Smooth muscle cell (in vitro differentiated cells): ENCODE data around the gene LMF1. TPM values are rescaled to one million over a fixed set of nuclear protein-coding genes. Genes with fewer than 3 reads are reported as not detected.

Source experiments
- DNase-seq: peaks from one replicate; lab custom pipeline; 2025; ENCODE audit not compliant: unreplicated experiment; lab: John Stamatoyannopoulos, UW
- H2AFZ ChIP-seq: fragments of 200-600 bp; sonication (generic); 2 replicates; pipeline ENCODE4 v1.6.0; 2016; ENCODE audit warnings: antibody characterized with exemption, low read depth, mild to moderate bottlenecking
- H3F3A ChIP-seq: fragments of 200-600 bp; sonication (generic); 2 replicates; pipeline ENCODE4 v1.6.0; 2017; ENCODE audit warnings: antibody characterized with exemption, low read depth
- H3K27ac ChIP-seq: fragments of 200-600 bp; sonication (generic); 2 replicates; pipeline ENCODE4 v1.5.1; 2016; ENCODE audit warnings: low read depth, mild to moderate bottlenecking
- H3K27me3 ChIP-seq: fragments of 200-600 bp; sonication (generic); 2 replicates; pipeline ENCODE4 v1.6.1; 2016; ENCODE audit warnings: low read depth, mild to moderate bottlenecking
- H3K36me3 ChIP-seq: fragments of 200-600 bp; sonication (generic); 2 replicates; pipeline ENCODE4 v1.5.1; 2016; ENCODE audit warnings: low read depth
- H3K4me1 ChIP-seq: fragments of 200-600 bp; sonication (generic); 2 replicates; pipeline ENCODE4 v1.5.1; 2016; ENCODE audit warnings: low read depth
- H3K4me2 ChIP-seq: fragments of 200-600 bp; sonication (generic); 2 replicates; pipeline ENCODE4 v1.6.0; 2016; ENCODE audit warnings: mild to moderate bottlenecking
- H3K4me3 ChIP-seq: fragments of 200-600 bp; sonication (generic); 2 replicates; pipeline ENCODE4 v1.5.1; 2016; ENCODE audit warnings: mild to moderate bottlenecking
- H3K79me2 ChIP-seq: fragments of 200-600 bp; sonication (generic); 2 replicates; pipeline ENCODE4 v1.6.0; 2016; ENCODE audit warnings: low read depth, mild to moderate bottlenecking
- H3K9ac ChIP-seq: fragments of 200-600 bp; sonication (generic); 2 replicates; pipeline ENCODE4 v1.6.0; 2016; ENCODE audit warnings: low read depth
- H3K9me3 ChIP-seq: fragments of 200-600 bp; sonication (generic); replicated peaks from 2 replicates; pipeline ENCODE4 v1.5.1; 2016; ENCODE audit warnings: low read depth
- H4K20me1 ChIP-seq: fragments of 200-600 bp; sonication (generic); 2 replicates; pipeline ENCODE4 v1.6.0; 2016; ENCODE audit warnings: low read depth
- whole genome bisulfite sequencing: methylation state at CpG from one replicate; pipeline ENCODE4 v1.1.7; 2016; ENCODE audit warnings: low lambda C conversion rate; 5-methylcytosine and 5-hydroxymethylcytosine counted together
- polyA plus RNA-seq: library from polyadenylated mRNA; unstranded; fragments of >200 nt; fragmentation: Nextera tagmentation; extraction: Ambion mirVana; gene quantifications from 2 replicates; pipeline ENCODE4 v1.2.1, GENCODE V29; 2016
- total RNA-seq: library from RNA; depleted of rRNA; stranded (reverse); fragments of >200 nt; gene quantifications from 2 replicates; pipeline ENCODE4 v1.2.3, GENCODE V29; 2014
- TF ChIP-seq, protein P1 (sequence below): fragments of 200-600 bp; sonication (generic); IDR thresholded peaks from 2 replicates; pipeline ENCODE4 v1.5.1; 2017; ENCODE audit warnings: borderline replicate concordance, mild to moderate bottlenecking, antibody characterized with exemption; ENCODE audit not compliant: insufficient read depth, poor library complexity, severe bottlenecking

The LMF1 gene
- total and polyA plus RNA-seq, 2 experiments from 2014 or later = 25.3 to 29.8 TPM

DNA sequence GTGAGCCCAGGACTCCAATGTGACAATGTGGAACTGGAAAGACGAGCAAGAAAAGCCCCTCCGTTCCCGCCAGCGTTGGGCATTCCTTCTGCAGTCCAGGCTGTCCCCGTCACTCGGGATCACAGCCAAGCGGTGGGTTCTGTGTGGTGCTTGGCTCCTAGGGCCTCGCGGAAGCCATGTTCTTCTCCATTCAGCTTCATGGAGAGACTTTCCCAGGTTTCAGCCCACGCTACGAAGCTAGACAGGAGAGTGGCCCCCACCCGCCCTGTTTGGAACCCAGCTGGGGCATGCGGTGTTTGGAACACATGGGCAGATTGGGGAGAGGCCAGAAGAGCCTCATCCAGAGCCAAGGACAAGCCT, 5.8 kb downstream of the LMF1 start:
- H3K4me2 ChIP-seq = peak overlapping the region; percentile 38
- no peaks in the 10 kb centered on the region for H4K20me1 ChIP-seq
- H3F3A ChIP-seq = peaks cover 13% of the 10 kb centered on the region
- no peak overlapping the region for H3K9ac ChIP-seq
- no peaks in the 10 kb centered on the region for H3K9me3 ChIP-seq
- H3K79me2 ChIP-seq = no peaks in the 10 kb centered on the region
- DNase-seq = no peak
- no peak overlapping the region for H3K4me3 ChIP-seq
- 97% methylated on average over 13 of the region's 13 CpGs for WGBS
- H2AFZ ChIP-seq = no peak overlapping the region
- H3K4me1 ChIP-seq = peaks cover 19% of the 10 kb centered on the region
- no peaks in the 10 kb centered on the region for H3K36me3 ChIP-seq
- no peaks in the 10 kb centered on the region for H3K27me3 ChIP-seq
- TF ChIP-seq, protein P1, sequence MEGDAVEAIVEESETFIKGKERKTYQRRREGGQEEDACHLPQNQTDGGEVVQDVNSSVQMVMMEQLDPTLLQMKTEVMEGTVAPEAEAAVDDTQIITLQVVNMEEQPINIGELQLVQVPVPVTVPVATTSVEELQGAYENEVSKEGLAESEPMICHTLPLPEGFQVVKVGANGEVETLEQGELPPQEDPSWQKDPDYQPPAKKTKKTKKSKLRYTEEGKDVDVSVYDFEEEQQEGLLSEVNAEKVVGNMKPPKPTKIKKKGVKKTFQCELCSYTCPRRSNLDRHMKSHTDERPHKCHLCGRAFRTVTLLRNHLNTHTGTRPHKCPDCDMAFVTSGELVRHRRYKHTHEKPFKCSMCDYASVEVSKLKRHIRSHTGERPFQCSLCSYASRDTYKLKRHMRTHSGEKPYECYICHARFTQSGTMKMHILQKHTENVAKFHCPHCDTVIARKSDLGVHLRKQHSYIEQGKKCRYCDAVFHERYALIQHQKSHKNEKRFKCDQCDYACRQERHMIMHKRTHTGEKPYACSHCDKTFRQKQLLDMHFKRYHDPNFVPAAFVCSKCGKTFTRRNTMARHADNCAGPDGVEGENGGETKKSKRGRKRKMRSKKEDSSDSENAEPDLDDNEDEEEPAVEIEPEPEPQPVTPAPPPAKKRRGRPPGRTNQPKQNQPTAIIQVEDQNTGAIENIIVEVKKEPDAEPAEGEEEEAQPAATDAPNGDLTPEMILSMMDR = no peak
- H3K27ac ChIP-seq = no peak overlapping the region

DNA sequence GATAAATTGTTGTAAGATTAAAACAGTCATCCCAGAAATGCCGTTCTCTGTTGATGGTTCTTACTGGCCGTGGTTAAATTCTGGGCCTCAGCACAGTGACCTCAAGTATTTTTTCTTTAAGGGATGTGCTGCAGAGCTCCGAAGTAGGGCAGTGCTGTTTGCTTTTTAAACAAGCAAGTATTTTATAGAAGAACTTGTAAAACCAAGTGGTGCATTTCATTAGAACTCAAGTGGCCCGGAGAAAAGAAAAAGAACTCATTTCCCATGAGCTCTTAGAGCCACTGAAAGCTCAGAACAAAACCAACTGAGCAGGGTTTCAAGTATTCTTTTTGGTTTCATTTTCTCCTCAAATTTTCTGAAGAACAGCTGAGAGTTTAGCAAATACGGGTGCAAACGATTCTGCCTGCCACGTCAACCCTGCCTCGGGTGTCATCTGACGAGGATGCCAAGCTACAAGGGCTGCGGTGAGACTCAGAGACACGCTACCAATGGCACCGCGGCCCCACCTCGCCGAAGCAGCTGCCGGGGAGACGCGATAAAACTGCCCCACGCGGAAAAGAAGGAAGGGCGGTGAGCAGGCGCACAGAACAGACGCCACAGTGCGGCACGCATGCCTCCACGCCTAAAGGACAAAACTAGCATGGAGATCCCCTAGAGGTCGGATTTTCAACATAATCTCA, 6.3 kb downstream of the LMF1 start:
- no peaks in the 10 kb centered on the region for H3K36me3 ChIP-seq
- peak overlapping the region; percentile 38 for H3K4me2 ChIP-seq
- H3K79me2 ChIP-seq = no peaks in the 10 kb centered on the region
- no peaks in the 10 kb centered on the region for H3K27me3 ChIP-seq
- TF ChIP-seq, protein P1 = no peak
- DNase-seq = no peak
- H3K4me3 ChIP-seq = peak overlapping the region; percentile 2
- WGBS = 79% methylated on average over 25 of the region's 27 CpGs
- no peak overlapping the region for H3K9ac ChIP-seq
- peaks cover 10% of the 10 kb centered on the region for H3F3A ChIP-seq
- H3K27ac ChIP-seq = no peak overlapping the region
- H4K20me1 ChIP-seq = peaks cover 1% of the 10 kb centered on the region
- H3K4me1 ChIP-seq = peaks cover 13% of the 10 kb centered on the region
- H3K9me3 ChIP-seq = no peaks in the 10 kb centered on the region
- H2AFZ ChIP-seq = no peak overlapping the region

DNA sequence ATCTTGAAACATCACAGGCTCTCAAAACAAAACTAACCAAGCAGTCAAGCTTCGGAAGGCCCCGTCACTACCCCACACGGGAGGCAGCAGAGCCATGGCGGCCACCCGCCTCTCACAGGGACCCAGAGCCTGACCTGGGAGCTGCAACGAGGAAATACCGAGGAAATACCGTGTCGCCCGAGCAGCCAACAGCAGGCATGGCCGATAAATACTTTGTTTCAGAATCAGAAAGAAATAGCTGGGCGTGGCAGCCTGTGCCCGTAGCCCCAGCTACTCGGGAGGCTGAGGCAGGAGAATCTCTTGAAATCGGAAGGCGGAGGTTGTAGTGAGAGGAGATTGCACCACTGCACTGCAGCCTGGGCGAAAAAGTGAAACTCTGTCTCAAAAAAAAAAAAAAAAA, 6.9 kb downstream of the LMF1 start:
- TF ChIP-seq, protein P1 = no peak
- 78% methylated on average over 17 of the region's 17 CpGs for WGBS
- peaks cover 6% of the 10 kb centered on the region for H4K20me1 ChIP-seq
- no peaks in the 10 kb centered on the region for H3K9me3 ChIP-seq
- H3K9ac ChIP-seq = no peak overlapping the region
- H3K36me3 ChIP-seq = no peaks in the 10 kb centered on the region
- no peaks in the 10 kb centered on the region for H3K27me3 ChIP-seq
- H3F3A ChIP-seq = peaks cover 9% of the 10 kb centered on the region
- no peaks in the 10 kb centered on the region for H3K79me2 ChIP-seq
- no peak overlapping the region for H2AFZ ChIP-seq
- no peak for DNase-seq
- peak overlapping the region; percentile 38 for H3K4me2 ChIP-seq
- no peak overlapping the region for H3K4me3 ChIP-seq
- peaks cover 8% of the 10 kb centered on the region for H3K4me1 ChIP-seq
- no peak overlapping the region for H3K27ac ChIP-seq
